RWPE2 (cell line): ENCODE measurements around the gene EPS8L1.

ENCODE experiments used
- ATAC-seq: fragments of 200-7000 bp; cut with Tn5 transposase; 3 replicates; pipeline ENCODE4 v1.9.1; 2021; ENCODE audit warnings: low read depth
- DNase-seq: peaks from one replicate; pipeline ENCODE4 v3.0.0-alpha.2; 2020; ENCODE audit warnings: low spot score
- H3K27ac ChIP-seq: fragments of 450-650 bp; 2 replicates; pipeline ENCODE4 v1.5.1; 2017; ENCODE audit warnings: mild to moderate bottlenecking; ENCODE audit not compliant: poor library complexity, severe bottlenecking
- H3K27me3 ChIP-seq: fragments of 250-450 bp; sonication (Bioruptor Pico); 2 replicates; pipeline ENCODE4 v1.5.1; 2021; ENCODE audit warnings: mild to moderate bottlenecking, moderate library complexity; ENCODE audit not compliant: insufficient read depth, poor library complexity, severe bottlenecking
- H3K36me3 ChIP-seq: fragments of 250-450 bp; sonication (Bioruptor Pico); 2 replicates; pipeline ENCODE4 v1.5.1; 2020; ENCODE audit warnings: low read depth, mild to moderate bottlenecking, moderate library complexity
- H3K4me1 ChIP-seq: fragments of 250-450 bp; sonication (Bioruptor Pico); 2 replicates; pipeline ENCODE4 v1.5.1; 2021; ENCODE audit warnings: mild to moderate bottlenecking, moderate library complexity; ENCODE audit not compliant: insufficient read depth, poor library complexity, severe bottlenecking
- H3K4me3 ChIP-seq: fragments of 250-450 bp; sonication (Bioruptor Pico); 2 replicates; pipeline ENCODE4 v1.5.1; 2021; ENCODE audit warnings: mild to moderate bottlenecking, moderate library complexity; ENCODE audit not compliant: severe bottlenecking
- H3K9me3 ChIP-seq: fragments of 250-450 bp; sonication (Bioruptor Pico); 2 replicates; pipeline ENCODE4 v1.5.1; 2021; ENCODE audit warnings: mild to moderate bottlenecking, moderate library complexity; ENCODE audit not compliant: severe bottlenecking
- CTCF ChIP-seq: fragments of 450-650 bp; IDR thresholded peaks from one replicate; pipeline ENCODE4 v1.5.1; 2017; ENCODE audit warnings: mild to moderate bottlenecking, moderate library complexity; ENCODE audit not compliant: poor library complexity, severe bottlenecking

Gene EPS8L1

GRCh38 chr19:55044771-55045716, 30.6 kb upstream of the EPS8L1 start:
- Histone ChIP-seq H3K9me3 (no peaks in the 10 kb centered on the region), H3K4me1 (no peaks in the 10 kb centered on the region), H3K36me3 (peaks cover 43% of the 10 kb centered on the region), H3K4me3 (no peak overlapping the region), H3K27ac (no peak overlapping the region), H3K27me3 (no peaks in the 10 kb centered on the region)
- TF ChIP-seq CTCF, result no peak
- DNase-seq (no peak), ATAC-seq (no peak)

DNA sequence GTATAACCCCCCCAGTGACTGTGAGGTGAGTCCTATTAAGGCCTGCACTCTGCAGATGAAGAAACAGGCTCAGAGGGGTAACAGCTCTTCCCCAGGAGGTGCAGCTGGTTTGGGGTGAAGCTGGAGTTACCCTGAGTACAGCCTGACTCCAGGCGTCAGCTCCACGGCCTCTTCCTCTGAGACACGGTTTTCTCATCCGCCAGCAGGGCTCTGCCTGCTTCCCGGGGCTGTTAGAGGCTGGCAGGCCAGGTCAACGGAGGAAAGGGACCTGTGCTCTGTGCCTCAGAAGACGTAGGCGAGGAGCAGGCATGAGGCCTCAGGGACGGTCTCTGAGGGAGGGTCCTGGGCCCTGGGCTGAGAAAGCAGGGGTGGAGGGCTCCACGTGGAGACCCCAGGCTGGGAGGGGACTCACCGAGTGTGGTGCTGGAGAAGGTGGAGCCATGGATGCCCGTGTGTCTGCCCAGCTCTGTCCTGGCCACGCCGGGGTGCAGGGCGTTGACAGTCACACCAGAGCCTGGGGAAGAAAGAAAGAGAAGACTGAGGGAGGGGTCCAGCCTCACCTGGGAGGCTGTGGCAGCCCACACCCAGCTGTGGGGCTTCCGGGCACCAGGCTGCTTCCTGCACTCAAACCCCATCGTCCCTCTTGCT, 28.6 kb upstream of the EPS8L1 start:
- Histone ChIP-seq H3K27ac (no peak overlapping the region), H3K27me3 (no peaks in the 10 kb centered on the region), H3K9me3 (no peaks in the 10 kb centered on the region), H3K36me3 (peaks cover 38% of the 10 kb centered on the region), H3K4me3 (no peak overlapping the region), H3K4me1 (no peaks in the 10 kb centered on the region)
- TF ChIP-seq CTCF, result no peak
- DNase-seq (no peak), ATAC-seq (no peak)

DNA sequence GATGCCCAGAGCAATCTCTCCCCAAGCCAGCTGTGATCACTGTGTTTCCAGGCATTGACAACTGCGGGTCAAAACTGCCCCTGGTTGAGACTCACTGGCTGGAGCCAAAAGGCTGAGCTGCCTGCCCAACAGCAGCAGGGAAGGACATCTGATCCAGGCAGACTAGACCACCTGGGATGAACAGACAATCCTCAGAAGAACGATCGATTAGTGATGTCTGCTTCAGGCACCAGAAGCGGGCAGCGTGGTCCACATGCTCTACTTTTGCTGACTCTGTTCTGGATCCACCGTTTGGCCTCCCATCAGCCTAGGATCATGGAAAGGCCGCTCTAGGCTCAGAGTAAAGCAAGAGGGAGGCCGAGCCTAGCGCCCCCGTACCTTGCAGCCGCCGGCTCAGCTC, 27.7 kb upstream of the EPS8L1 start:
- Histone ChIP-seq H3K27ac (no peak overlapping the region), H3K9me3 (no peaks in the 10 kb centered on the region), H3K36me3 (peaks cover 41% of the 10 kb centered on the region), H3K4me3 (no peak overlapping the region), H3K27me3 (no peaks in the 10 kb centered on the region), H3K4me1 (no peaks in the 10 kb centered on the region)
- TF ChIP-seq CTCF, result no peak
- ATAC-seq, result no peak
- DNase-seq, result no peak

DNA sequence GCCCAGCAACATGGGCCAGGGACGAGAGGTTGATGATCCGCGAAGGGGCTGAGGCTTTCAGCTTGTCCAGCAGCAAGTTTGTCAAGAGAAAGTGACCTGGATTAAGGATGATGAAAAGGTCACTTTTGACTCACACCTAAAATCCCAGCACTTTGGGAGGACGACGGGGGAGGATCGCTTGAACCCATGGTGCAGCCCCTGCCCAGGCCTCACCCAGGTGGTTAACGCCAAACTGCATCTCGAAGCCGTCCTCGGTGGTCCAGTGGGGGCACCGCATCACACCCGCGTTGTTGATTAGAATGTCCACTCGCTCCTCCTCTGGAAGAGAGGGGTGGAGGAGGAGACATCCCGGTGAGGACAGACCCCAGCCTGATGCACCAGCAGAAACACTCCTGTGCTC, 27.2 kb upstream of the EPS8L1 start:
- no peak for ATAC-seq
- Histone ChIP-seq H3K4me3 (no peak overlapping the region), H3K27ac (no peak overlapping the region), H3K36me3 (peaks cover 45% of the 10 kb centered on the region), H3K9me3 (no peaks in the 10 kb centered on the region), H3K4me1 (no peaks in the 10 kb centered on the region), H3K27me3 (no peaks in the 10 kb centered on the region)
- TF ChIP-seq CTCF, result no peak
- DNase-seq, result no peak
